NCI-H1694 (cell line): Measurements from ENCODE around the gene ZMAT2.
"Not testable (repeated sequence)": the region's sequence is repeated elsewhere in the genome, so short reads cannot be mapped to it uniquely, and the experiment has no call there.

Experiments
- DNase-seq: peaks from one replicate; lab custom pipeline; 2025; lab: John Stamatoyannopoulos, UW

ZMAT2 gene

GRCh38 chr5:140700177-140701144 is at the start of gene ZMAT2:
ZMAT2 (plus strand) TSS chr5:140700447; CDS start chr5:140700461, 14 bp downstream.
- peak; percentile 93 for DNase-seq

GRCh38 chr5:140658870-140659269 is 41.4 kb upstream of the ZMAT2 start:
- DNase-seq: no peak

GRCh38 chr5:140660371-140660770 is 39.9 kb upstream of the ZMAT2 start:
- not testable (repeated sequence) for DNase-seq

- DNase-seq: no peak
Observed at GRCh38 chr5:140664030-140664358, 36.3 kb upstream of the ZMAT2 start.

GRCh38 chr5:140664359-140665119 is 35.7 kb upstream of the ZMAT2 start, which contains the start of gene WDR55:
WDR55 (plus strand) TSS chr5:140664904; CDS start chr5:140664913, 9 bp downstream.
- DNase-seq: peak; percentile 71

GRCh38 chr5:140671035-140671434 is 29.2 kb upstream of the ZMAT2 start:
- DNase-seq: not testable (repeated sequence)

GRCh38 chr5:140671472-140672125 is 28.6 kb upstream of the ZMAT2 start:
- no peak for DNase-seq

- no peak for DNase-seq
Observed at GRCh38 chr5:140672455-140673186, 27.6 kb upstream of the ZMAT2 start.

- no peak for DNase-seq
Observed at GRCh38 chr5:140673187-140673976, 26.9 kb upstream of the ZMAT2 start, which contains the start of gene DND1. DND1 (minus strand) TSS chr5:140673576; CDS start chr5:140673542, 34 bp downstream.

GRCh38 chr5:140674211-140674610 is 26.0 kb upstream of the ZMAT2 start:
- no peak for DNase-seq

GRCh38 chr5:140674629-140675028 is 25.6 kb upstream of the ZMAT2 start:
- no peak for DNase-seq

GRCh38 chr5:140677947-140678346 is 22.3 kb upstream of the ZMAT2 start:
- DNase-seq: no peak

GRCh38 chr5:140678993-140679392 is 21.3 kb upstream of the ZMAT2 start:
- DNase-seq: no peak

- DNase-seq: no peak
Observed at GRCh38 chr5:140690376-140690932, 9.8 kb upstream of the ZMAT2 start.

- peak; percentile 84 for DNase-seq
Observed at GRCh38 chr5:140690941-140691924, 9.0 kb upstream of the ZMAT2 start, which contains the start of the genes HARS1 and HARS2. HARS1 (minus strand) TSS chr5:140691370; CDS start chr5:140691304, 66 bp downstream. HARS2 (plus strand) TSS chr5:140691455; CDS start chr5:140691649, 194 bp downstream.

GRCh38 chr5:140694276-140694675 is 6.0 kb upstream of the ZMAT2 start:
- DNase-seq: no peak

- no peak for DNase-seq
Observed at GRCh38 chr5:140696891-140697492, 3.3 kb upstream of the ZMAT2 start.

- DNase-seq: no peak
Observed at GRCh38 chr5:140707812-140708211, 7.6 kb downstream of the ZMAT2 start.
